ENCODE measurements around the gene GTPBP4. TPM values are rescaled to one million over a fixed set of nuclear protein-coding genes. Genes with fewer than 3 reads are reported as not detected.

GTPBP4 gene
- total and polyA plus RNA-seq, 9 of the 15 experiments (the other 6 are each of a cell fraction or from before 2014, with no cell fraction given): 79.0 to 155 (median 128) TPM

DNA sequence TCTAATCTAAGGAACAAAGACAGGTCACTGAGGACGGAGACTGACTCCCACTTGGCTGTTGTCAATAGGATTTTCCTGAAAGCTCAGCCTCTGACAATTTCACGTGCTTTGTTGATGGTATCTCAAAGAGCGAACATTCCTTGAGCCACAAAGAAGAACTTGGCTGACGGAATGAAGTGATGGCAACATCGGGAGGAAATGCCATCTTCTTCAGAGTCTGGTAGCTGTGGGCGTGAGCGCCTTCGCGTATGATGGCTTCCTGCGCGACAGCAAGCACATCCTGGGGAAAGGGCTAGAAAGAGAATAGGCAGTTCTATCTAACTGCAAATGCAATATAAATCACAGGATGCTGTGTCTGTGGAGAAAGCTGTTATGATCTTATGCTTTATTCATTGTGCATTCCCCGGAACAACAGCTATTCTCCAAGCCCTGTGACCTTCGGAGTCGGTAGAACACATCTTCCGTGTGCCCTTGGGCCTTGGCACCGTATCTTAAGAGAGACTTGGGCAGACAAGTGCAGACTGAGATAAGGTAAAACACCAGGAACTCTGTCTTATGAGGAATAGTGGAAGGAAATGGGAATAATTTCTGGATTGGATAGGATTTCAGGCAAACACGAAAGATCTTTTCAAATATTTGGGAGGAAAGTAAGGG is 19.6 kb upstream of the GTPBP4 start:
- FAIRE-seq (peak; percentile 15), DNase-seq (ENCODE audit: extremely low read depth in 1 of 4, low spot score in 3 of 4) (no peak), ATAC-seq (no peak)
- in situ Hi-C loops (cut with MboI): no loop called here
- no peaks in the 10 kb centered on the region; the same call in 1 of the 2 replicates for H4K20me1 ChIP-seq (replicated peaks; ENCODE audit: control insufficient read depth, insufficient read depth, low read length)
- POLR2A ChIA-PET: interaction anchor here (0.5 to 1.7 kb wide), 2 partner anchors 16 to 19 kb away, joined by 3 to 7 read pairs; partner anchors contain the start of gene GTPBP4
- BruUV-seq (replicated peaks): no TSS peak
- H3K9me3 ChIP-seq (replicated peaks; ENCODE audit: control insufficient read depth, insufficient read depth, low read depth, low read length): no peaks in the 10 kb centered on the region
- H3K27me3 ChIP-seq (ENCODE audit: control insufficient read depth in 2 of 2, insufficient read depth in 2 of 2, low read length in 2 of 2): peaks cover 39 to 55% of the 10 kb centered on the region in 2 experiments
- no peaks in the 10 kb centered on the region for H3K79me2 ChIP-seq (ENCODE audit: control insufficient read depth, insufficient read depth, low read length)
- CTCF ChIA-PET (ENCODE audit: low intra/inter-chr PET ratio): no interaction called here
- no peak overlapping the region for H3K4me2 ChIP-seq (ENCODE audit: insufficient read depth, low read length)
- peaks cover 2 to 8% of the 10 kb centered on the region in 2 experiments; a peak in 3 of 5 replicates for H3K4me1 ChIP-seq (replicated peaks in 1 of 2; ENCODE audit: control insufficient read depth in 2 of 2, insufficient read depth in 2 of 2, low read length in 2 of 2)
- H2AFZ ChIP-seq (ENCODE audit: low read depth, low read length): no peak overlapping the region
- intact Hi-C loops (cut with micrococcal nuclease): no loop called here
- WGBS (ENCODE audit: insufficient coverage, low coverage, missing lambda C conversion rate): 49% methylated on average over 17 of the region's 17 CpGs
- H3K4me3 ChIP-seq: no peak overlapping the region
- no peak overlapping the region for H3K27ac ChIP-seq (ENCODE audit: extremely low read depth, low read depth, low read length)
- no peaks in the 10 kb centered on the region for H3K9me1 ChIP-seq (ENCODE audit: control insufficient read depth, insufficient read depth, low read length)
- no peaks in the 10 kb centered on the region for H3K36me3 ChIP-seq (ENCODE audit: control insufficient read depth, insufficient read depth, low read length)
- TF ChIP-seq TSC22D4 (tag; IDR thresholded peaks at IDR 0.05) (no peak), ZNF830 (CRISPR knock-in tag; IDR thresholded peaks at IDR 0.05) (no peak), CBX2 (IDR thresholded peaks at IDR 0.05; ENCODE audit: insufficient read depth, low read length, poor library complexity, severe bottlenecking) (peak; percentile 45)
- H3K9ac ChIP-seq (ENCODE audit: insufficient read depth in 1 of 2, low read depth in 2 of 2, low read length in 2 of 2): no peak overlapping the region

DNA sequence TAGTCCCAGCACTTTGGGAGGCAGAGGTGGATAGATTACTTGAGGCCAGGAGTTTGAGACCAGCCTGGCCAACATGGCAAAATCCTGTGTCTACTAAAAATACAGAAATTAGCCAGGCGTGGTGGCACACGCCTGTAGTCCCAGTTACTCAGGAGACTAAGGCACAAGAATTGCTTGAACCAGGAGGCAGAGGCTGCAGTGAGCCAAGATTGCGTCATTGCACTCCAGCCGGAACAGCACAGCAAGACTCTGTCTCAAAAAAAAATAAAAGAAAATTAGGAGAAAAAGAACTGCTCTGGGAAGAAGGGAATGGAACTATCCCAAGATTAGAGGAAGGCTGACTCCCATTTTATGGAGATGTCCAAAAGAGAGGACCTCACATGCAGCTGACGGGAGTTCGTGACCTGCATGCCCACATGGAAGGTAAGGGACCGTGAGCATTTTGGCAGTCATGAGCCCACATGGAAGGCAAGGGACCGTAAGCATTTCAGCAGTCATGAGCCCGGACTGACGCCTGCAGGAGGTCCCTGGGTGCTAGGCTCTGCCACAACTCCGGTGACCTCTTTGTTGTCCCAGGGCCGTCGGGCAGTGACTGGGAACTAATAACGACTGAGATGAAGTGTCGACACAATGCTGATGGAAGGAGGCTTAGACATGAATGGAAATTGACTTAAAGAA is 18.6 kb upstream of the GTPBP4 start:
- WGBS (ENCODE audit: insufficient coverage, low coverage, missing lambda C conversion rate): 15% methylated on average over 15 of the region's 15 CpGs
- peak; percentile 44 for ATAC-seq
- no peak for TF ChIP-seq PCBP2 (IDR thresholded peaks at IDR 0.05; ENCODE audit: low read depth, low read length, poor library complexity, severe bottlenecking)
- TF ChIP-seq, protein P1, sequence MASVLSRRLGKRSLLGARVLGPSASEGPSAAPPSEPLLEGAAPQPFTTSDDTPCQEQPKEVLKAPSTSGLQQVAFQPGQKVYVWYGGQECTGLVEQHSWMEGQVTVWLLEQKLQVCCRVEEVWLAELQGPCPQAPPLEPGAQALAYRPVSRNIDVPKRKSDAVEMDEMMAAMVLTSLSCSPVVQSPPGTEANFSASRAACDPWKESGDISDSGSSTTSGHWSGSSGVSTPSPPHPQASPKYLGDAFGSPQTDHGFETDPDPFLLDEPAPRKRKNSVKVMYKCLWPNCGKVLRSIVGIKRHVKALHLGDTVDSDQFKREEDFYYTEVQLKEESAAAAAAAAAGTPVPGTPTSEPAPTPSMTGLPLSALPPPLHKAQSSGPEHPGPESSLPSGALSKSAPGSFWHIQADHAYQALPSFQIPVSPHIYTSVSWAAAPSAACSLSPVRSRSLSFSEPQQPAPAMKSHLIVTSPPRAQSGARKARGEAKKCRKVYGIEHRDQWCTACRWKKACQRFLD (CRISPR knock-in tag; IDR thresholded peaks at IDR 0.05): no peak
- TF ChIP-seq MEIS2 (IDR thresholded peaks at IDR 0.05; ENCODE audit: partially characterized antibody): no peak
- TF ChIP-seq, protein P2, sequence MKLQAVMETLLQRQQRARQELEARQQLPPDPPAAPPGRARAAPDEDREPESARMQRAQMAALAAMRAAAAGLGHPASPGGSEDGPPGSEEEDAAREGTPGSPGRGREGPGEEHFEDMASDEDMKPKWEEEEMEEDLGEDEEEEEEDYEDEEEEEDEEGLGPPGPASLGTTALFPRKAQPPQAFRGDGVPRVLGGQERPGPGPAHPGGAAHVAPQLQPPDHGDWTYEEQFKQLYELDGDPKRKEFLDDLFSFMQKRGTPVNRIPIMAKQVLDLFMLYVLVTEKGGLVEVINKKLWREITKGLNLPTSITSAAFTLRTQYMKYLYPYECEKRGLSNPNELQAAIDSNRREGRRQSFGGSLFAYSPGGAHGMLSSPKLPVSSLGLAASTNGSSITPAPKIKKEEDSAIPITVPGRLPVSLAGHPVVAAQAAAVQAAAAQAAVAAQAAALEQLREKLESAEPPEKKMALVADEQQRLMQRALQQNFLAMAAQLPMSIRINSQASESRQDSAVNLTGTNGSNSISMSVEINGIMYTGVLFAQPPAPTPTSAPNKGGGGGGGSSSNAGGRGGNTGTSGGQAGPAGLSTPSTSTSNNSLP (IDR thresholded peaks at IDR 0.05; ENCODE audit: borderline replicate concordance, low read depth, low read length): no peak
- TF ChIP-seq ZNF121 (CRISPR knock-in tag; conservative IDR thresholded peaks at IDR 0.05): peak; percentile 73; the same call in 1 of the 2 replicates

More for the DNA sequence above, 18.6 kb upstream of the GTPBP4 start:
- H3K4me1 ChIP-seq (replicated peaks in 1 of 2; ENCODE audit: control insufficient read depth in 2 of 2, insufficient read depth in 2 of 2, low read length in 2 of 2): peaks cover 3 to 6% of the 10 kb centered on the region in 2 experiments; a peak in 3 of 5 replicates
- no peak overlapping the region for H3K4me3 ChIP-seq
- ChIA-PET CTCF (ENCODE audit: low intra/inter-chr PET ratio) (no interaction called here), POLR2A (interaction anchor here (1.3 to 1.7 kb wide), 2 partner anchors 18 to 23 kb away, joined by 4 to 7 read pairs; partner anchors contain the start of gene GTPBP4)
- in situ Hi-C loops (cut with MboI): no loop called here
- peak overlapping the region in 1 of 2 experiments; percentile 36; a peak in 1 of 4 replicates for H3K9ac ChIP-seq (ENCODE audit: insufficient read depth in 1 of 2, low read depth in 2 of 2, low read length in 2 of 2)
- H2AFZ ChIP-seq (ENCODE audit: low read depth, low read length): no peak overlapping the region; the same call in 1 of the 2 replicates
- peaks cover 39 to 52% of the 10 kb centered on the region in 2 experiments for H3K27me3 ChIP-seq (ENCODE audit: control insufficient read depth in 2 of 2, insufficient read depth in 2 of 2, low read length in 2 of 2)
- no peaks in the 10 kb centered on the region for H3K9me1 ChIP-seq (ENCODE audit: control insufficient read depth, insufficient read depth, low read length)
- H4K20me1 ChIP-seq (replicated peaks; ENCODE audit: control insufficient read depth, insufficient read depth, low read length): no peaks in the 10 kb centered on the region; the same call in 1 of the 2 replicates
- intact Hi-C loops (cut with micrococcal nuclease): no loop called here
- FAIRE-seq: no peak
- BruUV-seq (replicated peaks): no TSS peak
- H3K79me2 ChIP-seq (ENCODE audit: control insufficient read depth, insufficient read depth, low read length): no peaks in the 10 kb centered on the region
- no peak overlapping the region for H3K4me2 ChIP-seq (ENCODE audit: insufficient read depth, low read length)
- DNase-seq (ENCODE audit: extremely low read depth in 1 of 4, low spot score in 3 of 4): no peak
- H3K9me3 ChIP-seq (replicated peaks; ENCODE audit: control insufficient read depth, insufficient read depth, low read depth, low read length): no peaks in the 10 kb centered on the region
- H3K27ac ChIP-seq (ENCODE audit: extremely low read depth, low read depth, low read length): no peak overlapping the region
- no peaks in the 10 kb centered on the region for H3K36me3 ChIP-seq (ENCODE audit: control insufficient read depth, insufficient read depth, low read length)

Data from K562 (cell line).